Endothelial cell (in vitro differentiated cells): ENCODE measurements around the gene ZNF565. TPM values are rescaled to one million over a fixed set of nuclear protein-coding genes. Genes with fewer than 3 reads are reported as not detected.

Experiments
- DNase-seq: peaks from one replicate; pipeline ENCODE4 v3.0.0; 2021; ENCODE audit warnings: low spot score
- H3K27ac Mint-ChIP-seq: one replicate; pipeline ENCODE4 v1.8.0; 2021; ENCODE audit warnings: mixed read lengths, inconsistent platforms; ENCODE audit not compliant: unreplicated experiment
- H3K27me3 Mint-ChIP-seq: one replicate; pipeline ENCODE4 v1.8.0; 2021; ENCODE audit warnings: mild to moderate bottlenecking, moderate library complexity, mixed read lengths, inconsistent platforms; ENCODE audit not compliant: unreplicated experiment
- H3K36me3 Mint-ChIP-seq: one replicate; pipeline ENCODE4 v1.8.0; 2021; ENCODE audit warnings: mild to moderate bottlenecking, low read depth, mixed read lengths, inconsistent platforms; ENCODE audit not compliant: unreplicated experiment
- H3K4me1 Mint-ChIP-seq: one replicate; pipeline ENCODE4 v1.8.0; 2021; ENCODE audit warnings: mild to moderate bottlenecking, mixed read lengths, inconsistent platforms; ENCODE audit not compliant: unreplicated experiment
- H3K4me3 Mint-ChIP-seq: one replicate; pipeline ENCODE4 v1.8.0; 2021; ENCODE audit warnings: mild to moderate bottlenecking, mixed read lengths, inconsistent platforms; ENCODE audit not compliant: unreplicated experiment
- H3K9me3 Mint-ChIP-seq: one replicate; pipeline ENCODE4 v1.8.0; 2021; ENCODE audit warnings: mixed read lengths, inconsistent platforms; ENCODE audit not compliant: unreplicated experiment
- total RNA-seq: library from RNA; stranded (reverse); fragmentation: NEBNext Ultra II Directional; extraction: Animal tissue kit (Norgen Biotek cat#: 25700); gene quantifications from one replicate; pipeline ENCODE4 v1.2.1, GENCODE V29; 2021; ENCODE audit not compliant: unreplicated experiment
- TF ChIP-seq, protein P1 (sequence below): fragments of 200-600 bp; sonication (generic); IDR thresholded peaks from one replicate; pipeline ENCODE4 v1.5.0; 2021; ENCODE audit warnings: antibody characterized with exemption; ENCODE audit not compliant: unreplicated experiment

ZNF565 gene
- total RNA-seq, 1 donor from 2014 or later: 3.7 TPM

DNA sequence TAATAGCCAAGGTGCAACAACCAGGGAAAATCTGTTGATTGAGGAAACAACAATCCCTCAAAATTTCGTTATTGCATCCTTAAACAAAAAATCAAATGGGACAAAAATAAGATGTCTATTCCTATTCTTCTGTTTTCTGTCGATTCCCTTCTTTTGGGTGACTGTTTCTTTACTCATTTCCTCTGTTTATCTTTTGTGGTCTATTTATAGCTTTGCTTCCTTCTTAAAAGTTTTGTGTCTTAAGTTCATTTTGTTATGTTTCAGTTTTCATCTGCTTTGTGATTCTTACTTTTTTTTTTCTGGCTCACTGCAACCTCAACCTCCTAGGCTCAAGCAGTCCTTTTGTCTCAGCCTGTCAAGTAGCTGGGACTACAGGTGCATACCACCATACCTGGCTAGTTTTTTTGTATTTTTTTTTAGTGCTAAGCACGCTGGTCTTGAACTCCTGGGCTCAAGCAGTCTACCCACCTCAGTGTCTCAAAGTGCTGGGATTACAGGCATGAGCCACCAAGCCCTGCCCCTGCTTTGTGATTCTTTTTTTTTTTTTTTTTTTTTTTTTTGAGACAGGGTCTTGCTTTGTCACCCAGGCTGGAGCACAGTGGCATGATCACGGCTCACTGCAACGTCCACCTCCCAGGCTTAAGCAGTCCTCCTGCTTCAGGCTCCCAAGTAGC, 10.9 kb upstream of the ZNF565 start:
- no peak for DNase-seq
- H3K9me3 Mint-ChIP-seq: no peaks in the 10 kb centered on the region

DNA sequence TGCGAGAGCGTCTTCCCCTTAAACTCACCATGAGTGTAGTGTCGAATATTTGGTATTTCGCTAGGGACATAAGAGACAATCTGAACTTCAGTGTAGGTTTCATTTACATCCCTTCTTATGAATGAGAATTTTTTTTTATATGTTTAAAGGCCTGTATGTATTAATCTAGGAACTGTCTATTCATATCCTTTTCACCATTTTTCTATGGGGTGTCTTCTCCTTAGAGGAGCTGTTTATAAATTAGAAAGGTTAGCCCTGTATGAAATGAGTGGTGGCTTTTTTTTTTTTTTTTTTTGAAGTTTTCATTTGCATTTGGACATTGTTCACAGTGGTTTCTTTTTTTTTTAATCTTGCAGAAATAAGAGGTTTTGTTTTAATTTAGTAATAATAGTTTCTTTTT, 8.0 kb upstream of the ZNF565 start:
- TF ChIP-seq, protein P1, sequence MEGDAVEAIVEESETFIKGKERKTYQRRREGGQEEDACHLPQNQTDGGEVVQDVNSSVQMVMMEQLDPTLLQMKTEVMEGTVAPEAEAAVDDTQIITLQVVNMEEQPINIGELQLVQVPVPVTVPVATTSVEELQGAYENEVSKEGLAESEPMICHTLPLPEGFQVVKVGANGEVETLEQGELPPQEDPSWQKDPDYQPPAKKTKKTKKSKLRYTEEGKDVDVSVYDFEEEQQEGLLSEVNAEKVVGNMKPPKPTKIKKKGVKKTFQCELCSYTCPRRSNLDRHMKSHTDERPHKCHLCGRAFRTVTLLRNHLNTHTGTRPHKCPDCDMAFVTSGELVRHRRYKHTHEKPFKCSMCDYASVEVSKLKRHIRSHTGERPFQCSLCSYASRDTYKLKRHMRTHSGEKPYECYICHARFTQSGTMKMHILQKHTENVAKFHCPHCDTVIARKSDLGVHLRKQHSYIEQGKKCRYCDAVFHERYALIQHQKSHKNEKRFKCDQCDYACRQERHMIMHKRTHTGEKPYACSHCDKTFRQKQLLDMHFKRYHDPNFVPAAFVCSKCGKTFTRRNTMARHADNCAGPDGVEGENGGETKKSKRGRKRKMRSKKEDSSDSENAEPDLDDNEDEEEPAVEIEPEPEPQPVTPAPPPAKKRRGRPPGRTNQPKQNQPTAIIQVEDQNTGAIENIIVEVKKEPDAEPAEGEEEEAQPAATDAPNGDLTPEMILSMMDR: no peak
- no peak overlapping the region for H3K4me3 Mint-ChIP-seq
- H3K9me3 Mint-ChIP-seq: no peaks in the 10 kb centered on the region
- no peak overlapping the region for H3K27ac Mint-ChIP-seq
- DNase-seq: no peak
- H3K27me3 Mint-ChIP-seq: no peaks in the 10 kb centered on the region
- peaks cover 13% of the 10 kb centered on the region for H3K36me3 Mint-ChIP-seq
- H3K4me1 Mint-ChIP-seq: peaks cover 12% of the 10 kb centered on the region

More for the DNA sequence above, 10.9 kb upstream of the ZNF565 start:
- peaks cover 18% of the 10 kb centered on the region for H3K4me1 Mint-ChIP-seq
- peak overlapping the region; percentile 40 for H3K27ac Mint-ChIP-seq
- TF ChIP-seq, protein P1: no peak
- H3K4me3 Mint-ChIP-seq: peak overlapping the region; percentile 29
- peaks cover 25% of the 10 kb centered on the region for H3K36me3 Mint-ChIP-seq
- H3K27me3 Mint-ChIP-seq: no peaks in the 10 kb centered on the region

DNA sequence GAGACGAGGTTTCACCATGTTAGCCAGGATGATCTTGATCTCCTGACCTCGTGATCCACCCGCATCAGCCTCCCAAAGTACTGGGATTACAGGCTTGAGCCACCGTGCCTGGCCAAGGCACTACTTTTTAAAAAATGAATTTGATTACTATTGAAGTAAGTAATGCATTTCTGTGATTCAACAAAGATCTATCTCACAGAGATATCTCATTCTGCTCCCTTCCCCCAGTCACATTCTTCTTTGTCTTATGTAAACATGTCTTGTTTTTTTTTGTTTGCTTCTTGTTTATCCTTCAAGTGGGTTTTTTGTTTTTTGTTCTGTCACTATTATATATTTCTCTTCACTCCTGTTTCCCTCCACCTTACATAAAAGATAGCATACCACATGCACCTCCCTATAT, 7.0 kb upstream of the ZNF565 start:
- no peak for DNase-seq
- Mint-ChIP-seq H3K4me3 (peak overlapping the region; percentile 13), H3K27ac (peak overlapping the region; percentile 49), H3K36me3 (peaks cover 11% of the 10 kb centered on the region), H3K4me1 (peaks cover 15% of the 10 kb centered on the region), H3K9me3 (no peaks in the 10 kb centered on the region), H3K27me3 (no peaks in the 10 kb centered on the region)
- TF ChIP-seq, protein P1: no peak

DNA sequence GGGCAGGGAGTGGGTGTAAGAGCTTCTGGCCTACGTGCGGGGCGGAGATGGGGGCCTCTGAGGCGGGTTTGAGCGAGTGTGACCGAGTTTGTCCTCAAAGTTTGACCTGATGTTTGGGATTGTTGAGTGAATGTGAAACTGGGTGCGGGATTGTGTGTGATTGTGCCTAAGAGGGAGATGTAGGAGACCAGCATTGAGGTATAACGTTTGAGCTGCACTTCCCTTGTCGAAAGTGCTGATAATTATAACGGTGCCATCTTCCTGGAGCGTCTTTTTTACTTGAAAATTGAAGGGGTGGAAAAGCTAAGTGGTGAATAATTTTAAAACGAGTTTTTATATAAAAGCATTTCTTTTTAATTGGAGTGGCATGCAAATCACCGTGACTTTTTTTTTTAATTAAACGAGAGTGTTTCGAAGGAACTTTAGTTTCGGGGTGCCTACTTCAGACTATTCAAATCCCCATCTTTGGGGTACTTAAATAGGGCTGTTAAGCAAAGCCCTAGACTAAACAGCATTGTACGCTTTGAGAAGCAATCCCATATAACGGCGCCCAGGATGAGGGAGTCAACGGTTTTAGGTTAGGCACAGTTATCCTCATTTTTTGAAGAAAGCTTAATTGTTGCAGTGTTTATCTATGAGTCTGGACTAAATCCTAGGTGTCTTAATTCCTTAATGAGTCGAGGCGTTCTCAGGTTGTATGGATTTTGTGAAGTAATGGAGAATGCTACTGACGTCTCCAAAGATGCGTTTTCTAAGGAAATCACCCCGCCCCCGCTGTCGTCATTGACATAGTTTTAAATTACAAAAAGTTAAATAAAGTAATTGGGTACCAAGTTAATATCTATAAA, 1.0 kb upstream of the ZNF565 start:
- TF ChIP-seq, protein P1: no peak
- no peak overlapping the region for H3K27ac Mint-ChIP-seq
- no peak for DNase-seq
- peaks cover 6% of the 10 kb centered on the region for H3K4me1 Mint-ChIP-seq
- no peaks in the 10 kb centered on the region for H3K27me3 Mint-ChIP-seq
- peaks cover 5% of the 10 kb centered on the region for H3K36me3 Mint-ChIP-seq
- H3K9me3 Mint-ChIP-seq: no peaks in the 10 kb centered on the region
- H3K4me3 Mint-ChIP-seq: no peak overlapping the region

DNA sequence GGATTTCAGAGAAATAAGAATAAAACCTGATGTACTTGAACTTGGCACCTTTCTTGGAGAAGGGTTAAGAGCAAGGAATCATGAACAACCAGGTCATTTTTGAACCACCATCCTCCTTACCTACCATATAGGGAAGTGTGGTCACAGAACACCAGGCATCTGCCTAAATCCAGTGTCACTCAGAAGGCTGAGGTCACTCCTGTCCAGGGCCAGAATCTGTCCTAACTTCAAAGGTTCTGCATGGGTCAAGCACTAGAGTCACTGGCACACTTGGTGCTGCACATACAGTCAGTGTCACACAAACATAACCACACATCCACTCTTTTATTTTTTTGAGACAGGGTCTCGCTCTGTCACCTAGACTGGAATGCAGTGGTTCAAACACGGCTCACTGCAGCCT, 1.6 kb downstream of the ZNF565 start:
- peak overlapping the region; percentile 21 for H3K4me3 Mint-ChIP-seq
- no peaks in the 10 kb centered on the region for H3K36me3 Mint-ChIP-seq
- peaks cover 6% of the 10 kb centered on the region for H3K4me1 Mint-ChIP-seq
- H3K27me3 Mint-ChIP-seq: no peaks in the 10 kb centered on the region
- DNase-seq: no peak
- H3K27ac Mint-ChIP-seq: no peak overlapping the region
- no peaks in the 10 kb centered on the region for H3K9me3 Mint-ChIP-seq
- TF ChIP-seq, protein P1: no peak
